ENCODE results near the gene CFAP92.

The CFAP92 gene

GRCh38 chr3:129004639-129005295 lies 10.9 kb upstream of the CFAP92 start:
- DNase-seq (ENCODE audit: low spot score): no peak

GRCh38 chr3:129003578-129004112 lies 9.8 kb upstream of the CFAP92 start:
- peak; percentile 55 for DNase-seq (ENCODE audit: low spot score)

DNA sequence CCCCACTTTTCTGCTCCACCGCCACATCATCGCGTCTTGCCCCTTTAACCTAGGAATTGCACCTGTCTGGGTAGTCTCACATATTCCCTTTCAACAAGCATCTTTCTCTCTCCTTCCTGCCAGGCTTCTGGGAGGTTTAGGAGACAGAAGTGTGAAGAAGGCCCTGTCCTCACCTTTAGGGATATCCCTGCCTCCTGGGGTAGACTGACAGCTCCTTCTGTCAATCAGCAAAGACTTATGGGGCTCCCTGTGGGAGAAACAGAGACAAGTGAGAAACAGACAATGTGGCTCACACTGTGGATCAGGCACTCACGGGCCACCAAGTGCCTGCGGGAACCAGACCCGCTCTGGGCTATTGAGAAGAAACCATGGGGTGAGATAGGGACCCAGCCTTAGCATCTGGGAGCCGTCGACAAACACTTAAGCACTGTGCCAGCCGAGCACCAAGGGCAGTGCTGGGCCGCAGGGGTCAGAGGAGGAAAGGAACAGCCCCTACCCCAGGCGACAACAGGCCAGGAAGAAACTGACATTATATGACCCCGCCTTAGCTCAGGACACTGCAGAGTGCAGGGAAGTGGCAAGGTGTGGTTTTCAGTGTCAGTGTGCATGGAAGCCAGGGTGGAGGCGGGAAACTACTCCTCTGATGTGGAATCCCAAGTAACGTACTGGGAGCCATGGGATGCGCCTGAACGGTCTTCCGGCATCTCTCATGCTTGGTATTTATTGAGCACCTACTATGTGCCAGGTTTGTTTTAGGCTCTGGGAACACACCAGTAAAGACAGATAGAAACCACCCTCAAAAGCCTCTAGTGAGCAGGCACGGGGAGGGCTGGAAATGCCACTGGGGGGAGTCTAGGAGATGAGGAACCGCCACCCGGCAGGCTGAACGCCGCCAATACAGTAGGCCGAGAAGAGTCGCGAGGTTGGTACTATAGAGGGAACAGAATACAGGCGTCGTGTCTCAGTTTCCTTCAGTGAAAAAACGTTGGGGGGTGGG lies 9.0 kb upstream of the CFAP92 start:
- no peak for DNase-seq (ENCODE audit: low spot score)

- peak; percentile 51 for DNase-seq (ENCODE audit: low spot score)
Measured at GRCh38 chr3:129001806-129002572, 8.1 kb upstream of the CFAP92 start.

GRCh38 chr3:129001101-129001805 lies 7.4 kb upstream of the CFAP92 start, which contains the start of gene EFCC1:
EFCC1 (plus strand) TSS chr3:129001304; CDS start chr3:129001629, 325 bp downstream.
- DNase-seq (ENCODE audit: low spot score): no peak

- DNase-seq (ENCODE audit: low spot score): no peak
Measured at GRCh38 chr3:129000742-129001100, 6.8 kb upstream of the CFAP92 start.

DNA sequence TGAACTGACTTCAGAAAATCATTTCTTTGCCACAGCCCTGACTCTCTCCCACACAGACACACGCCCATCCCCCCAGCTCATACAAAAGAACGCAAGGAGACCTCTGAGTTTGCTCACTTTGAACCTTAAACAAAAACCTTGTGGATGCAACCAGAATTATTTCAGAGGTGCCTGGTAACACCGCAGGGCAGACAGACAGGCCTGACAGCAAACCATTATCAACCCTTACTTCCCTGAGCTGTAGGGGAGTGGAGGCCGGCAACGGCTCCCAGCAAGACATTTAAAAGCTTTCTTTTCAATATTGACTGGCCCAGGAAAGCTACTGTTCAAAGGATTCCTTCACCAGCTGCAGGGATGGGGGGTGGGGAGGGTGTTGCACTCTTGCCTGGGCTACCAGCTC lies 5.2 kb upstream of the CFAP92 start:
- no peak for DNase-seq (ENCODE audit: low spot score)

DNA sequence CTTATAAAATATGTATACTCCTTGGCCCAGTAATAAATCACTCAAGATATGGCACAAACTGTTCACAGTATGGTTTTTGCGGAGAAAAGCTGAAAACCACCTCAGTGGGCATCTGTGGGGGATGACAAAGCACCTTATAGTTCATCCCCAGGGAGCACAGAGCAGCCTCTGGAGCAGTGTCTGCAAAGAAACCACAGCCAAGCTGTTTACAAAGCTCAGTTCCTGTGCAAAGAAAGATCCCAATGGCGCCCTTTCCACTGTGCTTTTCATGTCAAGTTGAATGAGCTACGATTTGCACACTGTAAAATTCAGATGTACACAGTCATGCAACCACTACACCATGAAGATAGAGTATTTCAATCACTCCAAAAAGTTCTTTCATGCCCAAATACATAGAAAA lies 4.7 kb upstream of the CFAP92 start:
- DNase-seq (ENCODE audit: low spot score): no peak

DNA sequence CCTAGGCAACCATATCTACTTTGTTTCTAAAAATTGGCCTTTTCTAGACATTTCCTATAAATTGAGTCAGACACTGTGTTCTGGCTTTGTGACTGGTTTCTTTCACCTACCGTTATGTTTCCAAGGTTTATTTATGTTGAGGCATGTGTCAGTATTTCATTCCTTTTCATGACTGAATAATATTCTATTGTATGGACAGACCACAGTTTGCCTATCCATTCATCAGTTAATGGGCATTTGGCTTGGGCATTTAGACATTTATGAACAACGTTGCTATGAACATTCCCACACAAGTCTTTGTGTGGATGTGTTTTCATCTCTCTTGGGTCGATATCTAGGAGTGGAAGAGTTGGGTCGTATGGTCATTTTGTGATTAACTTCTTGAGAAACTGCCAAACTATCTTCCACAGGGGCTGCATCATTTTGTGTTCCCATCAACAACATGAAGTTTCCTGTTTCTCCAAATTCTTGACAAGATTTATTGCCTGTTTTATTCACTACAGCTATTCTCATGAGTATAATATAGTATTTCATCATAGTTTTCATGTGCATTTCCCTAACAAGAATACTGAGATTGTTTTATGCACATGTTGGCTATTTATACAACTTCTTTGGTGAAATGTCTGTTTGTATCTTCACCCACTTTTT lies 3.7 kb upstream of the CFAP92 start:
- no peak for DNase-seq (ENCODE audit: low spot score)

DNA sequence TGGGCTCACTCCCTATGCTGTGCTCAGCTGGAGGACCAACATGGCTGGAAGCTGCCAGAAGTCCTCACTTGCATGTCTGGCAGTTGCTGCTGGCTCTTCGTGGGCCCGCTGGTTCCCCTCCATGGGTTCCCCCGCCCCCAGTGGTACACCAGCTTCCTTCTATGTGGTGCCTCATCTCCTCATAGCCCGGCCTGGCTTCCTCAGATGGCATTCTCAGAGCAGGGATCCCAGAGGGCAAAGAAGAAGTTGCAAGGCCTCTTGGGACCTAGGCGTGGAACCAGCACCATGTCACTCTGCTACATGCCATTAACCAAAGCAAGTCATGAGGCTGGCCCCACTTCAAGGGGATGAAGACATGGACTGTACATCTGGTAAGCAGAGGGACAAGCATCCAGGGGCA lies 2.9 kb upstream of the CFAP92 start:
- DNase-seq (ENCODE audit: low spot score): no peak

GRCh38 chr3:128996200-128996599 lies 2.3 kb upstream of the CFAP92 start:
- DNase-seq (ENCODE audit: low spot score): no peak

- DNase-seq (ENCODE audit: low spot score): no peak
Measured at GRCh38 chr3:128995737-128996136, 1.9 kb upstream of the CFAP92 start.

DNA sequence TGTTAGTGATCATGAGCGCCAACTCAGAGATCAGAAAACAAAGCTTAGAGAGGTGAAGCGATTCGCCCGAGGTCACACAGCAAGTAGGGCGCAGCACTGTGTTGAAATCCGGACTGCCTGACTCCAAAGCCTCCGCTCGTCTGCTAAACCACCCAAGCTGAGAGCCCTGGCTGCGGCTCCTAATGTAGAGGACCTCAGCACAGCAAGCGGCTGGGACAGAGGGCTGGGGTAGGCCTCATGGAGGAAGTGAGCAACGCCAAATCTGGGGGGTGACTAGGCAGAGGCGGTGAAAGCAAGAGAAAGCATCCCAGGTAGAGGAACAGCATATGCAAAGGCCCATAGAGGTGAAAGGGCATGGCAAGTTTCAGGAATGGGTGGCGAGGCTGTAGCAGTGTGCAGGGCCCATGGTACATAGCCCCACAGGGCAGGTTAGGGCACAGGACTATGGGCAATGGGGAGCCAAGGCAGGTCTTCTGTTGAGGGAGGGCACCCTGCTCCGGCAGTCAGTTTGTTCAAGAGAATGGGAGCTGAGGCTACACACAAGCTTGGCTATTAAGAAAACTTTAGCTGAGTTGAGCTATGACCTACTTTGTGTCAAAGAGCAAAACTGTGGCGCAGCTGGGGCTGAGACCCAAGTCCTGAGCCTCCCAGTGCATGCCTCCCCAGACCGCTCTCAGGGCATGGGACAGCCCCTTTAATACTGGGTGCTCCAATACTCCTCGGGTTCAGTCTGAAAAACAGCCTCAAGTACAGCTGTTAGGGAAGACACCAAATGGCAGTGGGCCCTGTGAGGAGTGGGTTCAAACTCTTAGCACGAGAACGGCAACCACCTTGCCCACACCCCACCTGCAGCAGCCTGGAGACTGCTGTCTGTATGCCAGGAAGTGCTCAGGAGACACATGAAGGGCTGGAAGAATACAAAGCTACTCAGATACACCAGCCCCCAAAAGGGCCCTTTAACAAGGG lies 988 bp upstream of the CFAP92 start:
- DNase-seq (ENCODE audit: low spot score): no peak

DNA sequence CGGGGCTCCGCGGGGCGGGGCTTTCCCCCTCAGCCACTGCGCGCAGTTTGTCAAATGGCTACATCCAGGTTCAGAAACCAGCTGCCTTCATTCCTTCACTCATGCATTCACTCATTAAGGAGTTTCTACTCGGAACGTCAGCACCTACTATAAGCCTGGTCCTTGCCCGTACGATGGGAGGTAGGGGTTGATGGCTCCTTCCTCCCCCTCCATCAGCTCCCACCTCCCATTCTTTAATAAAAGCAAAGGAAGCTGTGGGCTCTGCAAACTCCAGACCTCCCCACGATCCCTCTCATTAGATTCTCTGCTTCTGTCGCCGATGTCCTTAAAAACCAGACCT lies 267 bp upstream of the CFAP92 start:
- no peak for DNase-seq (ENCODE audit: low spot score)

DNA sequence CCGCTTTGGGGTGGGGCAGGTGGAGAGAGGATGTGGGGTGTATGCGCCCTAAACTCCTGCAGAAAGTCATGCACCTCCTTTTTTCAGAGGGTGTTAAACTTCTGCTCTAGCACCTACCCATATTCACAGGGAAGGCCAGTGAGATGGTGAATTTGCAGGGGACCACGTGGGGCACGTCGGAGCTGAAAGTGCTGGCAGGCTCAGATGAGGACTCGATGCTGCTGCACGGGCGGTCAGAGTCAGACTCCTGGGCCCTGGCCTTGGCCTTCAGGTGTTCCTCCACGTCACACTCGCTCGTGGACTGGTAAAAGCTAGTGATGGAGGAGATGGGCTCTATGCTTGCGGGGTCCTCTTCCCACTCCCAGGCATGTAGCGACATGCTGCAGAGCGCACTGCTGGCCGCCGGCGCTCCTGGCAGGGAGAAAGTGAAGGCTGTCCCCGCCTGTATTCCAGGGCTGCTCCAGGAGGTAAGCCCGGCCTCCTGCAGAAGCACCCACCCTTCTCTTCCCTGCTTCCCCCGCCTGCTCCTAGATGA lies 883 bp downstream of the CFAP92 start:
- no peak for DNase-seq (ENCODE audit: low spot score)

DNA sequence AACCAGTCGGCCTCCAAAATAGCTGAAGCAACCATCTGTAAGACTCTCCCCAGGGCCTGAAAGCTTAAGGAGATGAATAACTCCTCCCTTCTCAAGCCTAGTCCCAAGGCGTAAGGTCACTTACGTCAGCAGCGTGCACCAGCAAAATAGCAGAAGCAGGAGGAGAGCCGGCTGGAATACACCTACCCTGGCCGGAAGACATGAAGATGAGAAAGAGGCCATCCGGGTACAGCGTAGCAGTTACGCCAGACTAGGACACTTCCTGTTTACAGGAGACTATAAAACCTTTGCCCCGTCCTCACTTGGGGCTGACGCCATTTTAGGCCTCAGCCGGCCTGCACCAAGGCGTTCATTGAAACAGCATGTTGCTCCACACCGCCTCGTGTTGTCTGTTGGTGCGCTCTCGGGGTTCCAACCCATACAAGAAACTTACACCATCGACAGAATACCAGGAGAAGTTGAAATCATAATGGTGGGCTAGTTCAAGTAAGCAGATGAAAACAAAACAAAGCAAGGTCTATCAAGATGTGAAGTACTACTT lies 2.5 kb downstream of the CFAP92 start:
- DNase-seq (ENCODE audit: low spot score): no peak

GRCh38 chr3:128988286-128988685 lies 5.6 kb downstream of the CFAP92 start:
- DNase-seq (ENCODE audit: low spot score): no peak

DNA sequence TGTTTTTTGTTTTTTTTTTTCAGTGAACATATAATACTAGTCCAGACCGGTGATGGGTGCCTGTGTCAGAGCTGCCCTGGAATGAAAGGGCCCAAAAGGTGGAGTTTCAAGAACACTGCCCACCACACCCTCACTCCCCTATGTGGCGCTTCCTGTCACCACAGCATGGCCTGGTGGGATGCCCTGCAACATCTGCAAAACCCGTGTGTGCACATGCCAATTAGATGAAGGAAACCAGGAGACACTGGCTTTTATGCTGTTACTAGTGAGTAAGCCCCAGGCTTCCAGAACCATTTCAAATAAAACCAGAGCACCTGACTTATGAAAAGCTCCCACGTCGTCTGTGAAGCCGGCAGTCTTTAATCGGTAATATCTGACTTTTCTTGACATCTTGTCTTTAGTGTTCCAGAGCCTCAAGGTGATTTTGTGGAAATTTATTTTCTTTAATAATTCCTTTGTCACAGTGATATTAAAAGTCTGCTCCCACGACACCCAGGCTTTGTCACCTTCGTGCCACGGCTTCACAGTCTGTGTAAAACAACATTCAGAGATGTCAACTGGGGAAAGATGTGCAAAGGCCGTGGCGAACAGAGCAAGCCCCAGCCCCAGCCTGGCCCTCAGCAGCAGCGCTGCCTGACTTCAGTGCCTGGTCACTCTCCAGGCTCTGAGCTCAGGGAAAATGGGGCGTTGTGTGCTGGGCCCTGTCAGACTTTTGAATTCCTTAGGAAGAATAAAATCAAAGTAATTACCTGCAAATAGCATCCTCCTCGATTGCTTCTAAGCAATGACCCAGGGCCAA lies 6.4 kb downstream of the CFAP92 start:
- no peak for DNase-seq (ENCODE audit: low spot score)

DNA sequence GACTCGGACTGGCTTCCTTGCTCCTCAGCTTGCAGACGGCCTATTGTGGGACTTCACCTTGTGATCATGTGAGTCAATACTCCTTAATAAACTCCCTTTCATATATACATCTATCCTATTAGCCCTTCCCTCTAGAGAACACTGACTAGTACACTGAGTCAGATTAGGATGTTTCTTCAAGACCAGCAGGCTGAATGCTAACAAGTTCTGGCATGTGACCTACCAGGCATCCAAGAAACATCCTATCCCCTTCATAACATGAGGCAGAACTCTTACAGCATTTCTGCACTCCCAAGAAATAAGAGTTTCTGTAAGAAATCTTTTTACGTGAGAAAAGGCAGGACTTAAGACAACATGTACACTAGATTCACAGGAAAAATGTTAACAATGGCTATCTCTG lies 9.3 kb downstream of the CFAP92 start:
- DNase-seq (ENCODE audit: low spot score): no peak
